ENCODE measurements around the gene CNTNAP4. TPM values are rescaled to one million over a fixed set of nuclear protein-coding genes. Genes with fewer than 3 reads are reported as not detected.

Gene CNTNAP4
- total RNA-seq, 2 donors from 2014 or later: 0.05 to 0.57 TPM

GRCh38 chr16:76237471-76237870, 39.7 kb upstream of the CNTNAP4 start:
- intact Hi-C loops (cut with DNase I): no loop called here
- no peaks in the 10 kb centered on the region for H3K27me3 ChIP-seq (replicated peaks; ENCODE audit: insufficient read depth)
- no peaks in the 10 kb centered on the region for H3K36me3 ChIP-seq
- no peak for TF ChIP-seq POLR2A (IDR thresholded peaks at IDR 0.05)
- TF ChIP-seq POLR2AphosphoS5 (IDR thresholded peaks at IDR 0.05): no peak
- TF ChIP-seq CTCF (IDR thresholded peaks at IDR 0.05): no peak
- no peak overlapping the region for H3K27ac ChIP-seq
- 89% methylated on average over 2 of the region's 2 CpGs for WGBS
- H3K4me1 ChIP-seq (replicated peaks): no peaks in the 10 kb centered on the region
- no peaks in the 10 kb centered on the region for H3K9me3 ChIP-seq
- DNase-seq (ENCODE audit: low spot score): no peak
- H3K4me3 ChIP-seq: no peak overlapping the region

GRCh38 chr16:76241755-76242154, 35.4 kb upstream of the CNTNAP4 start:
- WGBS: 94% methylated on average over 2 of the region's 2 CpGs
- no peak for TF ChIP-seq POLR2AphosphoS5 (IDR thresholded peaks at IDR 0.05)
- no peak overlapping the region for H3K4me3 ChIP-seq
- no peaks in the 10 kb centered on the region for H3K27me3 ChIP-seq (replicated peaks; ENCODE audit: insufficient read depth)
- H3K4me1 ChIP-seq (replicated peaks): no peaks in the 10 kb centered on the region
- H3K9me3 ChIP-seq: no peaks in the 10 kb centered on the region
- intact Hi-C loops (cut with DNase I): no loop called here
- H3K27ac ChIP-seq: no peak overlapping the region
- DNase-seq (ENCODE audit: low spot score): no peak
- no peaks in the 10 kb centered on the region for H3K36me3 ChIP-seq

GRCh38 chr16:76243620-76244019, 33.6 kb upstream of the CNTNAP4 start:
- Histone ChIP-seq H3K9me3 (no peaks in the 10 kb centered on the region), H3K4me1 (replicated peaks) (no peaks in the 10 kb centered on the region), H3K27me3 (replicated peaks; ENCODE audit: insufficient read depth) (no peaks in the 10 kb centered on the region), H3K36me3 (no peaks in the 10 kb centered on the region), H3K27ac (no peak overlapping the region), H3K4me3 (no peak overlapping the region)
- DNase-seq (ENCODE audit: low spot score): no peak
- TF ChIP-seq CTCF (IDR thresholded peaks at IDR 0.05): no peak
- no peak for TF ChIP-seq POLR2AphosphoS5 (IDR thresholded peaks at IDR 0.05)
- no peak for TF ChIP-seq POLR2A (IDR thresholded peaks at IDR 0.05)
- intact Hi-C loops (cut with DNase I): no loop called here
- WGBS: 82% methylated on average over 1 of the region's 1 CpG

- no peak overlapping the region for H3K4me3 ChIP-seq
- 69% methylated on average over 3 of the region's 3 CpGs for WGBS
- no peaks in the 10 kb centered on the region for H3K27me3 ChIP-seq (replicated peaks; ENCODE audit: insufficient read depth)
- DNase-seq (ENCODE audit: low spot score): no peak
- TF ChIP-seq POLR2AphosphoS5 (IDR thresholded peaks at IDR 0.05) (no peak), CTCF (IDR thresholded peaks at IDR 0.05) (no peak), POLR2A (IDR thresholded peaks at IDR 0.05) (no peak)
- no peak overlapping the region for H3K27ac ChIP-seq
- H3K36me3 ChIP-seq: no peaks in the 10 kb centered on the region
- no peaks in the 10 kb centered on the region for H3K9me3 ChIP-seq
- intact Hi-C loops (cut with DNase I): no loop called here
- no peaks in the 10 kb centered on the region for H3K4me1 ChIP-seq (replicated peaks)
Observed at GRCh38 chr16:76246587-76246986, 30.6 kb upstream of the CNTNAP4 start.

- H3K27me3 ChIP-seq (replicated peaks; ENCODE audit: insufficient read depth): no peaks in the 10 kb centered on the region
- no peaks in the 10 kb centered on the region for H3K9me3 ChIP-seq
- intact Hi-C loops (cut with DNase I): loop anchor here (5.0 kb wide), 1 partner anchor 52 kb away; no protein-coding TSS in a partner anchor
- TF ChIP-seq CTCF (IDR thresholded peaks at IDR 0.05) (no peak), POLR2AphosphoS5 (IDR thresholded peaks at IDR 0.05) (no peak), POLR2A (IDR thresholded peaks at IDR 0.05) (no peak)
- H3K4me1 ChIP-seq (replicated peaks): no peaks in the 10 kb centered on the region
- no peak for DNase-seq (ENCODE audit: low spot score)
- no peak overlapping the region for H3K27ac ChIP-seq
- WGBS: 34% methylated on average over 2 of the region's 2 CpGs
- no peaks in the 10 kb centered on the region for H3K36me3 ChIP-seq
- H3K4me3 ChIP-seq: no peak overlapping the region
Observed at GRCh38 chr16:76265434-76266045, 11.7 kb upstream of the CNTNAP4 start.

All from prostate gland (tissue), 2 donors.